Fibroblast of pulmonary artery (primary cell): ENCODE measurements around the gene ZNF469.

Source experiments
- DNase-seq: peaks from one replicate; pipeline ENCODE4 v3.0.0-alpha.2; 2010; ENCODE audit warnings: low read depth
- H3K4me3 ChIP-seq: replicated peaks from 2 replicates; pipeline ENCODE4 v1.5.1; 2011; ENCODE audit warnings: low read depth, mild to moderate bottlenecking, control low read depth, low read length, moderate library complexity
- CTCF ChIP-seq: IDR thresholded peaks from 2 replicates; pipeline ENCODE4 v1.5.1; 2011; ENCODE audit warnings: mild to moderate bottlenecking, control low read depth, low read length, inconsistent platforms; ENCODE audit errors: missing control alignments

Gene ZNF469

GRCh38 chr16:88378836-88379693 lies 3.7 kb upstream of the ZNF469 start:
- H3K4me3 ChIP-seq, result no peak overlapping the region
- no peak for TF ChIP-seq CTCF
- no peak for DNase-seq

- no peak for DNase-seq
- no peak overlapping the region for H3K4me3 ChIP-seq
- no peak for TF ChIP-seq CTCF
These were observed 3.1 kb upstream of the ZNF469 start for GRCh38 chr16:88379694-88380040.

- H3K4me3 ChIP-seq, result no peak overlapping the region
- DNase-seq, result no peak
- no peak for TF ChIP-seq CTCF
These were observed 2.7 kb upstream of the ZNF469 start for GRCh38 chr16:88380099-88380498.

GRCh38 chr16:88380619-88381018 lies 2.1 kb upstream of the ZNF469 start:
- no peak overlapping the region for H3K4me3 ChIP-seq
- DNase-seq, result no peak

GRCh38 chr16:88381820-88382451 lies 823 bp upstream of the ZNF469 start:
- DNase-seq, result no peak
- TF ChIP-seq CTCF, result no peak
- H3K4me3 ChIP-seq, result no peak overlapping the region

More at GRCh38 chr16:88380619-88381018, 2.1 kb upstream of the ZNF469 start:
- TF ChIP-seq CTCF, result no peak

- peak overlapping the region; percentile 48 for H3K4me3 ChIP-seq
- DNase-seq, result peak; percentile 31
- TF ChIP-seq CTCF, result peak; percentile 42
These were observed 852 bp downstream of the ZNF469 start for GRCh38 chr16:88383401-88384221.
